ENCODE data around the gene CSF1.

- TF ChIP-seq, protein P1, sequence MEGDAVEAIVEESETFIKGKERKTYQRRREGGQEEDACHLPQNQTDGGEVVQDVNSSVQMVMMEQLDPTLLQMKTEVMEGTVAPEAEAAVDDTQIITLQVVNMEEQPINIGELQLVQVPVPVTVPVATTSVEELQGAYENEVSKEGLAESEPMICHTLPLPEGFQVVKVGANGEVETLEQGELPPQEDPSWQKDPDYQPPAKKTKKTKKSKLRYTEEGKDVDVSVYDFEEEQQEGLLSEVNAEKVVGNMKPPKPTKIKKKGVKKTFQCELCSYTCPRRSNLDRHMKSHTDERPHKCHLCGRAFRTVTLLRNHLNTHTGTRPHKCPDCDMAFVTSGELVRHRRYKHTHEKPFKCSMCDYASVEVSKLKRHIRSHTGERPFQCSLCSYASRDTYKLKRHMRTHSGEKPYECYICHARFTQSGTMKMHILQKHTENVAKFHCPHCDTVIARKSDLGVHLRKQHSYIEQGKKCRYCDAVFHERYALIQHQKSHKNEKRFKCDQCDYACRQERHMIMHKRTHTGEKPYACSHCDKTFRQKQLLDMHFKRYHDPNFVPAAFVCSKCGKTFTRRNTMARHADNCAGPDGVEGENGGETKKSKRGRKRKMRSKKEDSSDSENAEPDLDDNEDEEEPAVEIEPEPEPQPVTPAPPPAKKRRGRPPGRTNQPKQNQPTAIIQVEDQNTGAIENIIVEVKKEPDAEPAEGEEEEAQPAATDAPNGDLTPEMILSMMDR (IDR thresholded peaks at IDR 0.05 in 2 of 3, conservative IDR thresholded peaks at IDR 0.05 in 1 of 3; ENCODE audit: borderline replicate concordance in 1 of 3, insufficient read depth in 1 of 3, low read depth in 2 of 3, low read length in 2 of 3) = no peak
- no peak for TF ChIP-seq ZNF274 (IDR thresholded peaks at IDR 0.05; ENCODE audit: low read depth, low read length)
- TF ChIP-seq SRF (IDR thresholded peaks at IDR 0.05; ENCODE audit: low read depth) = no peak
- no peak for TF ChIP-seq YY1 (IDR thresholded peaks at IDR 0.05; ENCODE audit: extremely low read depth, insufficient replicate concordance, low read depth, low read length)
- no peak for TF ChIP-seq POLR2AphosphoS5 (IDR thresholded peaks at IDR 0.05; ENCODE audit: low read depth, low read length)
- TF ChIP-seq POLR2A (IDR thresholded peaks at IDR 0.05; ENCODE audit: borderline replicate concordance, extremely low read depth, insufficient read depth, insufficient read length) = no peak
- TF ChIP-seq, protein P2, sequence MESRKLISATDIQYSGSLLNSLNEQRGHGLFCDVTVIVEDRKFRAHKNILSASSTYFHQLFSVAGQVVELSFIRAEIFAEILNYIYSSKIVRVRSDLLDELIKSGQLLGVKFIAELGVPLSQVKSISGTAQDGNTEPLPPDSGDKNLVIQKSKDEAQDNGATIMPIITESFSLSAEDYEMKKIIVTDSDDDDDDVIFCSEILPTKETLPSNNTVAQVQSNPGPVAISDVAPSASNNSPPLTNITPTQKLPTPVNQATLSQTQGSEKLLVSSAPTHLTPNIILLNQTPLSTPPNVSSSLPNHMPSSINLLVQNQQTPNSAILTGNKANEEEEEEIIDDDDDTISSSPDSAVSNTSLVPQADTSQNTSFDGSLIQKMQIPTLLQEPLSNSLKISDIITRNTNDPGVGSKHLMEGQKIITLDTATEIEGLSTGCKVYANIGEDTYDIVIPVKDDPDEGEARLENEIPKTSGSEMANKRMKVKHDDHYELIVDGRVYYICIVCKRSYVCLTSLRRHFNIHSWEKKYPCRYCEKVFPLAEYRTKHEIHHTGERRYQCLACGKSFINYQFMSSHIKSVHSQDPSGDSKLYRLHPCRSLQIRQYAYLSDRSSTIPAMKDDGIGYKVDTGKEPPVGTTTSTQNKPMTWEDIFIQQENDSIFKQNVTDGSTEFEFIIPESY (IDR thresholded peaks at IDR 0.05; ENCODE audit: extremely low read depth, insufficient replicate concordance, low read length) = no peak
- no peak for TF ChIP-seq JUND (IDR thresholded peaks at IDR 0.05)
- TF ChIP-seq ZFX (IDR thresholded peaks at IDR 0.05) = no peak
- TF ChIP-seq EGR1 (IDR thresholded peaks at IDR 0.05; ENCODE audit: low read depth) = no peak
- no peak for TF ChIP-seq SIN3A (IDR thresholded peaks at IDR 0.05; ENCODE audit: low read depth)
- no peak for TF ChIP-seq ATF3 (IDR thresholded peaks at IDR 0.05)
- no peak for TF ChIP-seq SP1 (IDR thresholded peaks at IDR 0.05; ENCODE audit: low read depth)
- TF ChIP-seq REST (IDR thresholded peaks at IDR 0.05; ENCODE audit: low read depth) = no peak
These were observed 39.4 kb downstream of the CSF1 start for GRCh38 chr1:109950038-109950437.
